ENCODE data around the gene PRKD1. TPM values are rescaled to one million over a fixed set of nuclear protein-coding genes. Genes with fewer than 3 reads are reported as not detected.

The PRKD1 gene
- total RNA-seq, 1 experiment from 2014 or later: not detected

GRCh38 chr14:29814156-29815015 lies 113.3 kb downstream of the PRKD1 start:
- Histone ChIP-seq H3K9me3 (ENCODE audit: control insufficient read depth in 1 of 2, insufficient read depth in 1 of 2, low read depth in 1 of 2, low read length in 2 of 2) (peaks cover 17 to 29% of the 10 kb centered on the region in 2 experiments; a peak in 2 of 4 replicates), H3K4me3 (replicated peaks in 1 of 2; ENCODE audit: low read depth in 1 of 2, low read length in 2 of 2) (no peak overlapping the region), H4K20me1 (ENCODE audit: insufficient read depth) (no peaks in the 10 kb centered on the region), H3K4me2 (ENCODE audit: low read length) (no peak overlapping the region), H3K27me3 (ENCODE audit: insufficient read depth, low read length) (no peaks in the 10 kb centered on the region), H3K9ac (ENCODE audit: low read length) (no peak overlapping the region), H2AFZ (ENCODE audit: low read depth, low read length, poor library complexity, severe bottlenecking) (no peak overlapping the region), H3K79me2 (ENCODE audit: insufficient read depth, low read length) (no peaks in the 10 kb centered on the region), H3K27ac (ENCODE audit: low read depth, low read length) (no peak overlapping the region), H3K4me1 (ENCODE audit: control insufficient read depth in 1 of 2, insufficient read depth in 2 of 2, low read length in 2 of 2) (no peaks in the 10 kb centered on the region), H3K36me3 (ENCODE audit: control insufficient read depth in 1 of 2, insufficient read depth in 2 of 2, low read length in 2 of 2) (no peaks in the 10 kb centered on the region), H3K9me2 (ENCODE audit: insufficient read depth) (no peaks in the 10 kb centered on the region)
- ChIA-PET POLR2A (no interaction called here), CTCF (no interaction called here), RAD21 (ENCODE audit: low non-redundant PET in 1 of 2, low total read pairs in 2 of 2, uncharacterized antibody in 2 of 2, unreplicated experiment in 2 of 2) (no interaction called here)
- TF ChIP-seq POLR2A (IDR thresholded peaks at IDR 0.05; ENCODE audit: borderline replicate concordance, extremely low read depth, insufficient read depth, insufficient read length) (no peak), YY1 (IDR thresholded peaks at IDR 0.05; ENCODE audit: extremely low read depth, insufficient replicate concordance, low read depth, low read length) (no peak)
- BruUV-seq (replicated peaks): no TSS peak
- DNase-seq (ENCODE audit: low read depth, low spot score) (no peak), ATAC-seq (no peak)
- intact Hi-C loops (cut with micrococcal nuclease): no loop called here

- no peak overlapping the region for H2AFZ ChIP-seq (ENCODE audit: low read depth, low read length, poor library complexity, severe bottlenecking)
- no peak overlapping the region for H3K4me2 ChIP-seq (ENCODE audit: low read length)
- H3K27me3 ChIP-seq (ENCODE audit: insufficient read depth, low read length): no peaks in the 10 kb centered on the region
- ATAC-seq (no peak), DNase-seq (ENCODE audit: low read depth, low spot score) (no peak)
- no TSS peak for BruUV-seq (replicated peaks)
- no peaks in the 10 kb centered on the region for H3K36me3 ChIP-seq (ENCODE audit: control insufficient read depth in 1 of 2, insufficient read depth in 2 of 2, low read length in 2 of 2)
- H4K20me1 ChIP-seq (ENCODE audit: insufficient read depth): no peaks in the 10 kb centered on the region
- RAD21 ChIA-PET (ENCODE audit: low non-redundant PET in 1 of 2, low total read pairs in 2 of 2, uncharacterized antibody in 2 of 2, unreplicated experiment in 2 of 2): no interaction called here
- H3K4me1 ChIP-seq (ENCODE audit: control insufficient read depth in 1 of 2, insufficient read depth in 2 of 2, low read length in 2 of 2): no peaks in the 10 kb centered on the region
- no peak overlapping the region for H3K4me3 ChIP-seq (replicated peaks in 1 of 2; ENCODE audit: low read depth in 1 of 2, low read length in 2 of 2)
- intact Hi-C loops (cut with micrococcal nuclease): no loop called here
- CTCF ChIA-PET: no interaction called here
- H3K9ac ChIP-seq (ENCODE audit: low read length): no peak overlapping the region
- POLR2A ChIA-PET: no interaction called here
- no peaks in the 10 kb centered on the region for H3K79me2 ChIP-seq (ENCODE audit: insufficient read depth, low read length)
- H3K9me3 ChIP-seq (ENCODE audit: control insufficient read depth in 1 of 2, insufficient read depth in 1 of 2, low read depth in 1 of 2, low read length in 2 of 2): peaks cover 17 to 31% of the 10 kb centered on the region in 2 experiments; a peak in 2 of 4 replicates
- no peaks in the 10 kb centered on the region for H3K9me2 ChIP-seq (ENCODE audit: insufficient read depth)
- no peak overlapping the region for H3K27ac ChIP-seq (ENCODE audit: low read depth, low read length)
- TF ChIP-seq SRF (IDR thresholded peaks at IDR 0.05; ENCODE audit: low read depth): no peak
- TF ChIP-seq CBX3 (IDR thresholded peaks at IDR 0.05; ENCODE audit: low read depth): no peak
- TF ChIP-seq SP1 (IDR thresholded peaks at IDR 0.05; ENCODE audit: low read depth): no peak
- no peak for TF ChIP-seq CEBPB (IDR thresholded peaks at IDR 0.05; ENCODE audit: low read depth)
- TF ChIP-seq MAX (IDR thresholded peaks at IDR 0.05): no peak
- TF ChIP-seq TCF7L2 (IDR thresholded peaks at IDR 0.05; ENCODE audit: borderline replicate concordance, extremely low read depth, insufficient read depth, insufficient read length): no peak
- TF ChIP-seq POLR2AphosphoS5 (IDR thresholded peaks at IDR 0.05; ENCODE audit: low read depth, low read length): no peak
- TF ChIP-seq YY1 (IDR thresholded peaks at IDR 0.05; ENCODE audit: extremely low read depth, insufficient replicate concordance, low read depth, low read length): no peak
- no peak for TF ChIP-seq FOSL1 (IDR thresholded peaks at IDR 0.05; ENCODE audit: low read depth)
- TF ChIP-seq ZBTB33 (IDR thresholded peaks at IDR 0.05; ENCODE audit: extremely low read depth, insufficient replicate concordance, low read length): no peak
- no peak for TF ChIP-seq CTCF (IDR thresholded peaks at IDR 0.05 in 2 of 3, conservative IDR thresholded peaks at IDR 0.05 in 1 of 3; ENCODE audit: borderline replicate concordance in 1 of 3, insufficient read depth in 1 of 3, low read depth in 2 of 3, low read length in 2 of 3)
- TF ChIP-seq EGR1 (IDR thresholded peaks at IDR 0.05; ENCODE audit: low read depth): no peak
- TF ChIP-seq ELF1 (IDR thresholded peaks at IDR 0.05; ENCODE audit: borderline replicate concordance, low read depth): no peak
- TF ChIP-seq SIN3A (IDR thresholded peaks at IDR 0.05; ENCODE audit: low read depth): no peak
- TF ChIP-seq RAD21 (IDR thresholded peaks at IDR 0.05; ENCODE audit: low read depth): no peak
- no peak for TF ChIP-seq JUND (IDR thresholded peaks at IDR 0.05)
Observed at GRCh38 chr14:29810682-29811081, 117.0 kb downstream of the PRKD1 start.

Data from HCT116 (cell line).